ENCODE measurements around the gene ZFYVE9. TPM values are rescaled to one million over a fixed set of nuclear protein-coding genes. Genes with fewer than 3 reads are reported as not detected.

The ZFYVE9 gene
- total and polyA plus RNA-seq, 2 of the 8 experiments (the other 6 are each of a cell fraction or from before 2014, with no cell fraction given), result 5.8 to 26.5 TPM

GRCh38 chr1:52238887-52239707 is 97.2 kb downstream of the ZFYVE9 start:
- no peak overlapping the region for H3K4me2 ChIP-seq (ENCODE audit: insufficient read depth in 1 of 2, low read depth in 2 of 2, low read length in 2 of 2)
- H4K8ac ChIP-seq (ENCODE audit: extremely low read depth, insufficient read depth, low read length), result no peak overlapping the region
- H4K91ac ChIP-seq (replicated peaks; ENCODE audit: insufficient read length, low read length), result no peak overlapping the region
- H2BK120ac ChIP-seq (replicated peaks; ENCODE audit: low read depth, low read length), result no peak overlapping the region
- DNase-seq (ENCODE audit: low read depth in 1 of 2, low spot score in 2 of 2) (no peak), FAIRE-seq (no peak)
- CTCF ChIA-PET (ENCODE audit: partially characterized antibody), result no interaction called here
- H2BK5ac ChIP-seq (ENCODE audit: low read depth, low read length), result no peak overlapping the region
- H2BK12ac ChIP-seq (ENCODE audit: low read depth, low read length), result no peak overlapping the region
- H2BK20ac ChIP-seq (ENCODE audit: low read length), result no peak overlapping the region
- no peak overlapping the region for H3K56ac ChIP-seq (replicated peaks; ENCODE audit: insufficient read length, low read depth, low read length)
- no peak overlapping the region for H3K9ac ChIP-seq (replicated peaks in 1 of 4; ENCODE audit: extremely low read depth in 1 of 4, low read depth in 3 of 4, low read length in 3 of 4)
- no peak overlapping the region for H3K14ac ChIP-seq (ENCODE audit: insufficient read length)
- no peak overlapping the region for H3K23ac ChIP-seq (ENCODE audit: insufficient read length)
- no peak overlapping the region for H3K18ac ChIP-seq (ENCODE audit: extremely low read depth, low read length)
- H3K79me1 ChIP-seq (ENCODE audit: low read depth, low read length), result no peaks in the 10 kb centered on the region
- H3K4me3 ChIP-seq (ENCODE audit: extremely low read depth in 1 of 4, insufficient read depth in 2 of 4, low read depth in 3 of 4, low read length in 4 of 4), result no peak overlapping the region
- no peaks in the 10 kb centered on the region for H3K9me3 ChIP-seq (ENCODE audit: insufficient read depth in 2 of 2, low read depth in 1 of 2, low read length in 1 of 2)
- no peaks in the 10 kb centered on the region; the same call in 1 of the 2 replicates for H3K23me2 ChIP-seq (ENCODE audit: low read depth, low read length)
- no peaks in the 10 kb centered on the region for H3K27me3 ChIP-seq (replicated peaks in 1 of 4; ENCODE audit: control insufficient read depth in 3 of 4, extremely low read depth in 1 of 4, insufficient read depth in 3 of 4, low read length in 3 of 4)
- H3K27ac ChIP-seq (ENCODE audit: low read depth, low read length), result no peak overlapping the region
- WGBS, 2 experiments (ENCODE audit: extremely low coverage in 1 of 2, insufficient coverage in 1 of 2, insufficient read length in 1 of 2, insufficient replicate concordance in 2 of 2, low coverage in 1 of 2, low lambda C conversion rate in 2 of 2, missing lambda C conversion rate in 1 of 2), result 94% methylated on average over 3 of the region's 3 CpGs; no CpG with 5 or more reads in 1 of the 2 experiments
- H2AFZ ChIP-seq (ENCODE audit: low read length), result no peak overlapping the region
- no peak overlapping the region for H2AK5ac ChIP-seq (ENCODE audit: low read depth, low read length)
- no peak overlapping the region for H3K4ac ChIP-seq (replicated peaks; ENCODE audit: insufficient read length, low read depth, low read length)
- no peaks in the 10 kb centered on the region for H4K20me1 ChIP-seq (replicated peaks in 1 of 2; ENCODE audit: control insufficient read depth in 1 of 2, insufficient read depth in 2 of 2, low read length in 2 of 2)
- no peak overlapping the region for H2BK15ac ChIP-seq (ENCODE audit: low read length)
- H4K5ac ChIP-seq (ENCODE audit: insufficient read length, low read depth, low read length), result no peak overlapping the region
- POLR2A ChIA-PET (ENCODE audit: partially characterized antibody), result no interaction called here
- no peaks in the 10 kb centered on the region for H3K36me3 ChIP-seq (ENCODE audit: control insufficient read depth in 2 of 4, insufficient read depth in 4 of 4, low read length in 3 of 4)
- no peaks in the 10 kb centered on the region for H3K79me2 ChIP-seq (ENCODE audit: control insufficient read depth in 1 of 2, insufficient read depth in 2 of 2, low read length in 2 of 2)
- no peaks in the 10 kb centered on the region for H3K4me1 ChIP-seq (replicated peaks in 1 of 4; ENCODE audit: control insufficient read depth in 3 of 4, insufficient read depth in 4 of 4, low read length in 3 of 4)
- TF ChIP-seq TBP (IDR thresholded peaks at IDR 0.05; ENCODE audit: low read depth, low read length) (no peak), MAFK (IDR thresholded peaks at IDR 0.05; ENCODE audit: low read depth, low read length) (no peak), CBX5 (IDR thresholded peaks at IDR 0.05; ENCODE audit: low read depth, low read length) (no peak), CTCF (IDR thresholded peaks at IDR 0.05; ENCODE audit: control extremely low read depth in 1 of 3, insufficient read depth in 1 of 3, low read depth in 1 of 3, low read length in 3 of 3) (no peak), GABPA (IDR thresholded peaks at IDR 0.05; ENCODE audit: borderline replicate concordance, insufficient read depth, low read length) (no peak), GTF2F1 (IDR thresholded peaks at IDR 0.05; ENCODE audit: borderline replicate concordance, low read depth, low read length) (no peak), MAX (IDR thresholded peaks at IDR 0.05) (no peak), CBX8 (IDR thresholded peaks at IDR 0.05; ENCODE audit: borderline replicate concordance, low read depth, low read length) (no peak), SIRT6 (IDR thresholded peaks at IDR 0.05; ENCODE audit: low read length) (no peak)

Data from H1 (cell line).